Measurements from ENCODE around the gene ZNF425.

- no peak for TF ChIP-seq EZH2phosphoT487 (IDR thresholded peaks at IDR 0.05)
- TF ChIP-seq, protein P1, sequence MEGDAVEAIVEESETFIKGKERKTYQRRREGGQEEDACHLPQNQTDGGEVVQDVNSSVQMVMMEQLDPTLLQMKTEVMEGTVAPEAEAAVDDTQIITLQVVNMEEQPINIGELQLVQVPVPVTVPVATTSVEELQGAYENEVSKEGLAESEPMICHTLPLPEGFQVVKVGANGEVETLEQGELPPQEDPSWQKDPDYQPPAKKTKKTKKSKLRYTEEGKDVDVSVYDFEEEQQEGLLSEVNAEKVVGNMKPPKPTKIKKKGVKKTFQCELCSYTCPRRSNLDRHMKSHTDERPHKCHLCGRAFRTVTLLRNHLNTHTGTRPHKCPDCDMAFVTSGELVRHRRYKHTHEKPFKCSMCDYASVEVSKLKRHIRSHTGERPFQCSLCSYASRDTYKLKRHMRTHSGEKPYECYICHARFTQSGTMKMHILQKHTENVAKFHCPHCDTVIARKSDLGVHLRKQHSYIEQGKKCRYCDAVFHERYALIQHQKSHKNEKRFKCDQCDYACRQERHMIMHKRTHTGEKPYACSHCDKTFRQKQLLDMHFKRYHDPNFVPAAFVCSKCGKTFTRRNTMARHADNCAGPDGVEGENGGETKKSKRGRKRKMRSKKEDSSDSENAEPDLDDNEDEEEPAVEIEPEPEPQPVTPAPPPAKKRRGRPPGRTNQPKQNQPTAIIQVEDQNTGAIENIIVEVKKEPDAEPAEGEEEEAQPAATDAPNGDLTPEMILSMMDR (IDR thresholded peaks at IDR 0.05), result no peak
Observed at GRCh38 chr7:149141893-149142292, 15.8 kb upstream of the ZNF425 start.
